ENCODE data around the gene ACAD8.
"Not testable (repeated sequence)": the region's sequence is repeated elsewhere in the genome, so short reads cannot be mapped to it uniquely, and the experiment has no call there.

The ACAD8 gene

DNA sequence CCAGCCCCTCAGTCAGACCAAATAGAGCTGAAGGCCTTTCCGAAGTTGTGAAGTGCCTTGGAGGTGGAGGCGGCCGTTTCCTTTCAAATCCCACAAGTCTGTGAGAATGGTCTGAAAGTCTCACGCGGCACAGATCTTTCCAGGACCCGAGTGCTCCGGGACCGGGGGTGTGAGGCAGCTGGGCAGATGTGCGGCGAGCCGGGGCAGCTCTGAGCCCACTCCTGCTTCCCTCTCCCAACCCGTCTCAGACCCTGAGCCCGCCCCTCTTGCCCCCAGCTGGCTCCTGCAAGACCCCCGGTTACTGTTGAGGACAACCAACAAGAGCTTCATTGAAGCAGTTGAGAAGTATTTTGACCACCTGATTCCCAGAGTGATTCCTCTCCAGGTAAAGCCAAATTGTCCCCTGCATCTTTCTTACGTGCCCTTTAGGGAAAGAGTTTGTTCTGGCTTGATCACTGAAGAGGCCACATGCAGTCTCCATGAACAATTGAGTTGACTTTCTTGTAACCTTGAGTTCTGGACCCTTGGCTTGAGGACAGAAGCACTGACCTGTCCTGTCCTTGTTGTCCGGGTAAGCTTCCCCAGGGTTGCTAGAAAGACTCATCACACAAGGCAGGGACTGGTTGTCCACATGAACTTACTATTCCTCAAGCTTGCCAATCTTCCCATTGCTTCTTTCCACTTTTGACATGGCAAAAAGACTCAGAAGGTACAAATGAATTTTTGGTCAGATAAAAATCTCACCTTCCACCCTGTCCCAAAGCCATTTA, 30.3 kb downstream of the ACAD8 start:
- no CpG with 5 or more reads among the region's 16 CpGs for WGBS (ENCODE audit: extremely low coverage, insufficient coverage, low lambda C conversion rate)
- Histone ChIP-seq H2BK15ac (replicated peaks; ENCODE audit: low read depth) (no peak overlapping the region), H2BK5ac (ENCODE audit: low read length) (no peak overlapping the region), H3K4me1 (ENCODE audit: control insufficient read depth, low read depth, low read length) (no peaks in the 10 kb centered on the region), H4K5ac (ENCODE audit: low read length) (no peak overlapping the region), H3K27ac (ENCODE audit: low read depth, low read length) (no peak overlapping the region), H3K9ac (ENCODE audit: low read length) (no peak overlapping the region), H3K27me3 (ENCODE audit: insufficient read depth, low read length, poor library complexity) (no peaks in the 10 kb centered on the region), H2BK120ac (ENCODE audit: low read depth, low read length) (no peak overlapping the region), H3K18ac (ENCODE audit: low read length) (no peak overlapping the region), H3K4ac (ENCODE audit: low read depth, low read length) (no peak overlapping the region), H3K36me3 (ENCODE audit: control insufficient read depth, insufficient read depth, low read length) (no peaks in the 10 kb centered on the region), H3K23ac (ENCODE audit: low read length) (no peak overlapping the region), H4K8ac (ENCODE audit: low read depth, low read length) (no peak overlapping the region), H3K56ac (ENCODE audit: low read length) (no peak overlapping the region), H3K79me1 (ENCODE audit: low read length) (no peaks in the 10 kb centered on the region), H3K4me2 (ENCODE audit: low read length) (no peak overlapping the region), H3K4me3 (ENCODE audit: low read length) (no peak overlapping the region), H2AK5ac (ENCODE audit: low read length) (no peak overlapping the region), H3K79me2 (ENCODE audit: control insufficient read depth, insufficient read depth, low read length) (no peaks in the 10 kb centered on the region)
- DNase-seq: no peak

DNA sequence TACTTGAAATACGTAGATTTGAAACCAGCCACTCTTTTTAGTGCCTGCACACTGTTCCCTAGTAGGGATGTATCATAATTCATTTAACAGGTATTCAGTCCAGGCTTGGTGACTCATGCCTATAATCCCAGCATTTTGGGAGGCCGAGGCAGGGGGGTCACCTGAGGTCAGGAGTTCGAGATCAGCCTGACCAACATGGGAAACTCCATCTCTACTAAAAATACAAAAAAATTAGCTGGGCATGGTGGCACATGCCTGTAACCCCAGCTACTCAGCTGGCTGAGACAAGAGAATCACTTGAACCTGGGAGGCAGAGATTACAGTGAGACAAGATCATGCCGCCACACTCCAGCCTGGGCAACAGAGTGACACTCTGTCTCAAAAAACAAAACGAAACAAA, 31.0 kb downstream of the ACAD8 start:
- H3K56ac ChIP-seq (ENCODE audit: low read length); H2BK120ac ChIP-seq (ENCODE audit: low read depth, low read length); DNase-seq; H3K4me3 ChIP-seq (ENCODE audit: low read length); H2AK5ac ChIP-seq (ENCODE audit: low read length); H2BK5ac ChIP-seq (ENCODE audit: low read length); H3K23ac ChIP-seq (ENCODE audit: low read length); H3K4me1 ChIP-seq (ENCODE audit: control insufficient read depth, low read depth, low read length); H4K5ac ChIP-seq (ENCODE audit: low read length); H3K27me3 ChIP-seq (ENCODE audit: insufficient read depth, low read length, poor library complexity); H4K8ac ChIP-seq (ENCODE audit: low read depth, low read length); H3K4me2 ChIP-seq (ENCODE audit: low read length); H3K9ac ChIP-seq (ENCODE audit: low read length); H3K36me3 ChIP-seq (ENCODE audit: control insufficient read depth, insufficient read depth, low read length); H3K27ac ChIP-seq (ENCODE audit: low read depth, low read length); H3K18ac ChIP-seq (ENCODE audit: low read length); H2BK15ac ChIP-seq (replicated peaks; ENCODE audit: low read depth); H3K79me1 ChIP-seq (ENCODE audit: low read length); H3K4ac ChIP-seq (ENCODE audit: low read depth, low read length); H3K79me2 ChIP-seq (ENCODE audit: control insufficient read depth, insufficient read depth, low read length): not testable (repeated sequence)
- WGBS (ENCODE audit: extremely low coverage, insufficient coverage, low lambda C conversion rate): no CpG with 5 or more reads among the region's 5 CpGs

GRCh38 chr11:134287561-134287960, 34.2 kb downstream of the ACAD8 start:
- no peak overlapping the region for H3K23ac ChIP-seq (ENCODE audit: low read length)
- no CpG with 5 or more reads among the region's 12 CpGs for WGBS (ENCODE audit: extremely low coverage, insufficient coverage, low lambda C conversion rate)
- H2BK5ac ChIP-seq (ENCODE audit: low read length): no peak overlapping the region
- H2BK120ac ChIP-seq (ENCODE audit: low read depth, low read length): no peak overlapping the region
- H3K27me3 ChIP-seq (ENCODE audit: insufficient read depth, low read length, poor library complexity): no peaks in the 10 kb centered on the region
- H3K9ac ChIP-seq (ENCODE audit: low read length): no peak overlapping the region
- H2AK5ac ChIP-seq (ENCODE audit: low read length): no peak overlapping the region
- no peak overlapping the region for H4K5ac ChIP-seq (ENCODE audit: low read length)
- H3K36me3 ChIP-seq (ENCODE audit: control insufficient read depth, insufficient read depth, low read length): no peaks in the 10 kb centered on the region
- no peaks in the 10 kb centered on the region for H3K79me2 ChIP-seq (ENCODE audit: control insufficient read depth, insufficient read depth, low read length)
- no peak overlapping the region for H2BK15ac ChIP-seq (replicated peaks; ENCODE audit: low read depth)
- H3K4me2 ChIP-seq (ENCODE audit: low read length): no peak overlapping the region
- no peak overlapping the region for H3K4ac ChIP-seq (ENCODE audit: low read depth, low read length)
- no peak for DNase-seq
- H3K4me1 ChIP-seq (ENCODE audit: control insufficient read depth, low read depth, low read length): peaks cover 3% of the 10 kb centered on the region
- H4K8ac ChIP-seq (ENCODE audit: low read depth, low read length): no peak overlapping the region
- no peak overlapping the region for H3K4me3 ChIP-seq (ENCODE audit: low read length)
- H3K18ac ChIP-seq (ENCODE audit: low read length): no peak overlapping the region
- no peaks in the 10 kb centered on the region for H3K79me1 ChIP-seq (ENCODE audit: low read length)
- no peak overlapping the region for H3K27ac ChIP-seq (ENCODE audit: low read depth, low read length)
- H3K56ac ChIP-seq (ENCODE audit: low read length): no peak overlapping the region

- Histone ChIP-seq H2BK15ac (replicated peaks; ENCODE audit: low read depth) (no peak overlapping the region), H4K8ac (ENCODE audit: low read depth, low read length) (no peak overlapping the region), H2AK5ac (ENCODE audit: low read length) (no peak overlapping the region), H3K79me2 (ENCODE audit: control insufficient read depth, insufficient read depth, low read length) (no peaks in the 10 kb centered on the region), H3K9ac (ENCODE audit: low read length) (no peak overlapping the region), H3K79me1 (ENCODE audit: low read length) (no peaks in the 10 kb centered on the region), H3K4me1 (ENCODE audit: control insufficient read depth, low read depth, low read length) (peaks cover 3% of the 10 kb centered on the region), H2BK5ac (ENCODE audit: low read length) (no peak overlapping the region), H3K56ac (ENCODE audit: low read length) (no peak overlapping the region), H2BK120ac (ENCODE audit: low read depth, low read length) (no peak overlapping the region), H3K23ac (ENCODE audit: low read length) (no peak overlapping the region), H3K4ac (ENCODE audit: low read depth, low read length) (no peak overlapping the region), H3K36me3 (ENCODE audit: control insufficient read depth, insufficient read depth, low read length) (no peaks in the 10 kb centered on the region), H4K5ac (ENCODE audit: low read length) (no peak overlapping the region), H3K27me3 (ENCODE audit: insufficient read depth, low read length, poor library complexity) (no peaks in the 10 kb centered on the region), H3K18ac (ENCODE audit: low read length) (no peak overlapping the region), H3K4me2 (ENCODE audit: low read length) (no peak overlapping the region), H3K27ac (ENCODE audit: low read depth, low read length) (no peak overlapping the region), H3K4me3 (ENCODE audit: low read length) (no peak overlapping the region)
- WGBS (ENCODE audit: extremely low coverage, insufficient coverage, low lambda C conversion rate): no CpG with 5 or more reads among the region's 13 CpGs
- no peak for DNase-seq
Observed at GRCh38 chr11:134288486-134288885, 35.1 kb downstream of the ACAD8 start.

GRCh38 chr11:134289167-134289566, 35.8 kb downstream of the ACAD8 start:
- no peak overlapping the region for H3K56ac ChIP-seq (ENCODE audit: low read length)
- no peak overlapping the region for H3K4me2 ChIP-seq (ENCODE audit: low read length)
- no peak overlapping the region for H3K9ac ChIP-seq (ENCODE audit: low read length)
- H3K18ac ChIP-seq (ENCODE audit: low read length): no peak overlapping the region
- no peaks in the 10 kb centered on the region for H3K79me2 ChIP-seq (ENCODE audit: control insufficient read depth, insufficient read depth, low read length)
- H2AK5ac ChIP-seq (ENCODE audit: low read length): no peak overlapping the region
- H4K5ac ChIP-seq (ENCODE audit: low read length): no peak overlapping the region
- WGBS (ENCODE audit: extremely low coverage, insufficient coverage, low lambda C conversion rate): no CpG with 5 or more reads among the region's 4 CpGs
- no peak overlapping the region for H2BK120ac ChIP-seq (ENCODE audit: low read depth, low read length)
- H3K36me3 ChIP-seq (ENCODE audit: control insufficient read depth, insufficient read depth, low read length): no peaks in the 10 kb centered on the region
- no peak overlapping the region for H2BK15ac ChIP-seq (replicated peaks; ENCODE audit: low read depth)
- no peak overlapping the region for H3K27ac ChIP-seq (ENCODE audit: low read depth, low read length)
- no peak overlapping the region for H2BK5ac ChIP-seq (ENCODE audit: low read length)
- DNase-seq: no peak
- no peak overlapping the region for H3K23ac ChIP-seq (ENCODE audit: low read length)
- H3K27me3 ChIP-seq (ENCODE audit: insufficient read depth, low read length, poor library complexity): no peaks in the 10 kb centered on the region
- no peak overlapping the region for H3K4me3 ChIP-seq (ENCODE audit: low read length)
- H4K8ac ChIP-seq (ENCODE audit: low read depth, low read length): no peak overlapping the region
- no peaks in the 10 kb centered on the region for H3K79me1 ChIP-seq (ENCODE audit: low read length)
- H3K4me1 ChIP-seq (ENCODE audit: control insufficient read depth, low read depth, low read length): peaks cover 3% of the 10 kb centered on the region
- no peak overlapping the region for H3K4ac ChIP-seq (ENCODE audit: low read depth, low read length)

- WGBS (ENCODE audit: extremely low coverage, insufficient coverage, low lambda C conversion rate): no CpG with 5 or more reads among the region's 12 CpGs
- Histone ChIP-seq H3K23ac (ENCODE audit: low read length) (no peak overlapping the region), H2AK5ac (ENCODE audit: low read length) (no peak overlapping the region)
Observed at GRCh38 chr11:134289789-134290188, 36.4 kb downstream of the ACAD8 start.

More at GRCh38 chr11:134289789-134290188, 36.4 kb downstream of the ACAD8 start:
- Histone ChIP-seq H3K56ac (ENCODE audit: low read length) (peak overlapping the region; percentile 60), H2BK120ac (ENCODE audit: low read depth, low read length) (no peak overlapping the region), H4K5ac (ENCODE audit: low read length) (no peak overlapping the region), H2BK15ac (replicated peaks; ENCODE audit: low read depth) (no peak overlapping the region), H4K8ac (ENCODE audit: low read depth, low read length) (no peak overlapping the region), H3K4ac (ENCODE audit: low read depth, low read length) (no peak overlapping the region), H3K79me2 (ENCODE audit: control insufficient read depth, insufficient read depth, low read length) (no peaks in the 10 kb centered on the region), H3K4me1 (ENCODE audit: control insufficient read depth, low read depth, low read length) (peaks cover 3% of the 10 kb centered on the region), H3K9ac (ENCODE audit: low read length) (no peak overlapping the region), H2BK5ac (ENCODE audit: low read length) (no peak overlapping the region), H3K27ac (ENCODE audit: low read depth, low read length) (no peak overlapping the region), H3K4me2 (ENCODE audit: low read length) (no peak overlapping the region), H3K18ac (ENCODE audit: low read length) (no peak overlapping the region), H3K36me3 (ENCODE audit: control insufficient read depth, insufficient read depth, low read length) (no peaks in the 10 kb centered on the region), H3K27me3 (ENCODE audit: insufficient read depth, low read length, poor library complexity) (no peaks in the 10 kb centered on the region), H3K79me1 (ENCODE audit: low read length) (no peaks in the 10 kb centered on the region), H3K4me3 (ENCODE audit: low read length) (no peak overlapping the region)
- DNase-seq: no peak

Data from mesendoderm (in vitro differentiated cells).